HL-60/S4 treated with phorbol 12-myristate 13-acetate at 8.2 ng/mL for 4 days and 3 days (cell line): ENCODE measurements around the gene KRTAP10-3.

Experiments
- in situ Hi-C: fragments of 300-500 bp; cut with MboI; formaldehyde crosslinking; loops from 2 replicates; pipeline ENCODE4 v1.15.0; 2022; ENCODE audit warnings: low sequenced_read_pairs

KRTAP10-3 gene

DNA sequence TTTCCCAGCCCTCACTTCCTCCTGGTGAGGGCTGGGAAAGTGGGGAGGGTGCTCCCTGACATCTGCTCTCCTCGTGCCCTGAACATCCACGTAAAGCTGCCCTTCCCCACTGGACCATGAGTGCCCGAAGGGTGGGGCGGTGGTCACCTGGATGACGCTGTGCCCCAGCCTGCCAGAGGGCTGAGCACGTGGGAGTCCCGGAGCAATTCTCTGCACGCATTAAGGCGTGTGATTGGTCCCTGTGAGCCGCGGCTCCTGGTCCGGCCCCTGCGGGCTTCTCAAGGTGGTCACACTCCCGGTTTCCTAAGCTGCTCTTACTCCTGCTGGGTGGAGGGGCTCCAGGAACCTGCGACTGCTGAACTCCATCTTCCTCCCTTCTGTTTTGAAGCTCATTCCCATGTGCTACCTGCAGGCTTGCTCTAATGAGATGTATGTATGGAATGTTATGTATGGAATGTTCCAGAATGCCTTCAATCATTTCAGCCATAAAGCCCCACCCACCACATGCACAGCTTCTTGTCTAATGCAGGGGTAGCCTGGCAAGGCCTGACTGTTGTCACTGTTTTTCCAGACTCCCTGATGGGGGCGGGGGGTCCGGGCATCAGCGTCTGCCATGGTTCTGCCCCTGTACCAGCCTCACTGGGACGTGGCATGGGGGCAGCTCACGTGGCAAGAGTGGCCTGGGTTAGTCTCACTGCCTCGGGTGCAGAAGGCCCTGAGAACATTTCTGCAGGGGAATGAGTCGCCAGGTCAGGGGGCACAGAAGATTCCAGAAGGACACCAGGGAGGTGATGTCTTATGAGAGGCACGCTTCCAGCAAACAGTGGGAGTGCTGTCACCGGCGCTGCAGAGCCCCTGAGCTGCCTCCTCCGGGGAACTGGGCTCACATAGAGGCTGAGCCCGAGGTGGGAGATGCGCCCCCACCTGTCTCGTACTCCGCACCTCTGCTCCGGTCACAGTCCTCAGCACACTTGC is 38.0 kb downstream of the KRTAP10-3 start:
- in situ Hi-C loops = loop anchor here (25.0 kb wide), 1 partner anchor 267 kb away; no protein-coding TSS in a partner anchor

DNA sequence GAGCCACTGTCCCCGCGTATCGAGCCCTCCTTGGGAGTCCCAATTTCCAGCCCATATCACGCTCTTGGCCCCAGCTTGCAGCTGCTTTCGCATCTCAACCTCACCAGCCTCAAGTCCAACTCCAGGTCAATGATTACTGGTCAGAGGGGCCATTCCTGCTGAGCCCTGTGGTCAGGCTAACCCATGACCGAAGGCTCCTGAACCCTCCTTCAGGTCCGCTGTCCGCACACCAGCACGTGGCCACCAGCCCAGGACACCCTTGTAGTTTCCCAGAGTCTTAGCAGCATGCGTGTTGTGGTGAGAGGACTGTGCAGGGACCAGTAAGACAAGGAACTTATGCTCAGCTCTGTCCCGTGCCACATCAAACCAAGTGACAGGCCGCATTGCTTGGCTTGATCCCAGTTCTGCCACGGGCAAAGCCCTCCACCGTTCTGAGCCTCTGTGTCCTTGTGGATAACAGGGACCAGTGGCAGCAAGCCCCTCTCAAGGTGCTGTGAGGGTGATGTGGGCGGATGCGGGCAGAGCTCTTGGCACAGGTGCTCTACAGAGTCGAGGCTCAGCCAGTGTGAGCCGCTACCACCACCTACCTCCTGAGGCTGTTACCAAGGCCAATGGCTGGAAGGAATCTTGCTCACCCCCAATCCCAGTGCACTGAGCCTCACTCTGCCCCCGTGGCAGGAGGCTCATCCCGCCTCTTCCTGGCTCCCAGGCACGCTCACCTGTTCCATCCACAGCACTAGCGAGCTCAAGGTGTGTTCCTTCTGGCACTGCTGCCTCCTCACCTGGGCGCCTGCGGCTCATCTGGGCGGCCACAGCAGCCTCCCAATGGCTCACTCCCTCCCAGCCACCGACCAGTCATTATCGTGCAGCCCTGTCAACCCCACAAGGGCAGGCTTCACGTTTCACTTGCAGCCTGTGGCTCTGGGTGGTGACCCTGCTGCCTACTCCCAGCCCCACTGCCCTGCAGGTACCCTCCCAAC is 39.0 kb downstream of the KRTAP10-3 start:
- in situ Hi-C loops = loop anchor here (25.0 kb wide), 1 partner anchor 268 kb away; no protein-coding TSS in a partner anchor

DNA sequence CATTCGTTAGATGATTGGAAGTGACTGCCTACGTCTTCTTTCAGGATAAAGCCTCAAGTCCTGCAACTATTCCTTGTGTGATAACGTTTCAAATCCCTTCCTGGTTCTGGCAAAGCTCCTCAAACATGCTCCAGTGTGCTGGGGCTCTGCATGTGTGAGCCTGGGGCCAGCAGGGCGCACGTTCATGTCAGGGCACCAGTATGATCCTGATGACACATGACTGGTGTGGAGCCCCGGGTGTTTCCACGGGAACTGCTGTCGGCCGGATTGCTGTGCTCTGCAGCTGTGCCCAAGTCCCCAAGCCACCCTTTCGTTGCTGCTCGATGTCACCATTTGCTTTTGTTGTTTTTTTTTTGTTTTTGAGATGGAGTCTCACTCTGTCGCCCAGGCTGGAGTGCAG is 39.9 kb downstream of the KRTAP10-3 start:
- in situ Hi-C loops = loop anchor here (25.0 kb wide), 1 partner anchor 269 kb away; no protein-coding TSS in a partner anchor

DNA sequence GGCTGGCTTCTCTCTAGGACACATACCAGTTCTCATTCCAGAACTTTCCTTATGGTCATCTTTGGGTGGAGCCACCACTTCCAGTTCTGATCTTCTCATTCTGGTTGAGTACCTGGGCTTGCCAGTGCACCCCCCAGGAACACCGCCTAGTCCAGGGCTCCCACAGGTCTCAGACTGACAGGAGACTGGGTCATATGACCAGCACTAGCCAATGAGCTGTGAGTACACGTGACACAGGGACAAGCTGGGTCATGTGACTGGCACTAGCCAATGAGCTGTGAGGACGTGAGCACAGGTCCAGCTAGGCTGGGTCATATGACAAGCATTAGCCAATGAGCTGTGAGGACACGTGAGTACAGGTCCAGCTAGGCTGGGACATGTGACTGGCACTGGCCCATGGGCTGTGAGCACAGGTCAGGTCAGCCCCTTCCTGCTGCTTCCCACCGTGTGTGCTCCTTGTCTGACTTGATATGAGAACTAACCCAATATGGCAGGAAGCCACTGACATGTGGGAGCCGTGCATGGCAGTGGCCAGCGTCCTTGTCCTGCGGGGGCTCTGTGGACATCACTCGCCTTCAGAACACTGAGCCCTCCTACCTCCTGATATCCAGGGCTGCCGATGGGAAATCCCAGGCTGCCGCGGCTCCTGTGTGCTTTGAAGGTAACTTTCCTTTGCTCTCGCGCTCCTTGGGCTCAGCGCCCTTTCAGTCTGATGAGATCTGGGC is 41.3 kb downstream of the KRTAP10-3 start:
- in situ Hi-C loops = loop anchor here (25.0 kb wide), 1 partner anchor 270 kb away; no protein-coding TSS in a partner anchor

DNA sequence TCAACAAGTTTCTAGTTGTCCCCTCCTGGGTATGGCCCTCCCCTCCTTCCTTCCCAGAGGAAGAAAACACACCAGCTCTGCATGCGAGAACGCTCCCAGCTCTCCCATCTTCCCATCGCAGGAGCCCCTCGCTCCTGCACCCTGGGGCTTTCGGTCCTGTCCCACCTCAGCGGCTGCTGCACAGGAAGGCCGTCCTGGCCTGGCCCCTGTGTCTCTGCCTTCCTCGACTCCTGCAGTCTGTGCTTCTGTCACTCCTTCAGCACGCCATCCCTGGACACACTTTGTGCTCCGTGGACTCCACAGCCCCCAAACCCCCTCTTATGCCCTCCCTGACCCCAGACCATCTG is 41.8 kb downstream of the KRTAP10-3 start:
- in situ Hi-C loops = loop anchor here (25.0 kb wide), 1 partner anchor 270 kb away; no protein-coding TSS in a partner anchor

DNA sequence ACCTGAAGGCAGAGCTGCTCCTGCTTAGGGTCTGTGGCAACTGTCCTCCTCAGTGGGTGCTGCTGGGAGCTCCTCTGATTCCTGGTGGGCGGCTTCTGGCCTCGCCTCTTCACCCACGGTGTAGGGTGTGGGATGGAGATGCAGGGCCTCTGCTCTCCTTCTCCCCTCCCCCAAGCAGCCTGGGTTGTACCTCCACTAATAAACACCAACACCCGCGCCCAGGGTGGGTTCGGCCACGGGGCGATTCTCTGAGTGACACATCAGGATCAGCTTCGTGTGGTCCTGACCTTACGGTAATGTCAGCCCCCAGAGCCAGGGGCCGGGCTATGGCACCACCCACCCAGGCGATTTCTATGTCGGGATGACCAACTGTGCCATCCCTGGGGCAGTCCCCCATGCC is 42.3 kb downstream of the KRTAP10-3 start:
- in situ Hi-C loops = loop anchor here (25.0 kb wide), 1 partner anchor 271 kb away; no protein-coding TSS in a partner anchor

DNA sequence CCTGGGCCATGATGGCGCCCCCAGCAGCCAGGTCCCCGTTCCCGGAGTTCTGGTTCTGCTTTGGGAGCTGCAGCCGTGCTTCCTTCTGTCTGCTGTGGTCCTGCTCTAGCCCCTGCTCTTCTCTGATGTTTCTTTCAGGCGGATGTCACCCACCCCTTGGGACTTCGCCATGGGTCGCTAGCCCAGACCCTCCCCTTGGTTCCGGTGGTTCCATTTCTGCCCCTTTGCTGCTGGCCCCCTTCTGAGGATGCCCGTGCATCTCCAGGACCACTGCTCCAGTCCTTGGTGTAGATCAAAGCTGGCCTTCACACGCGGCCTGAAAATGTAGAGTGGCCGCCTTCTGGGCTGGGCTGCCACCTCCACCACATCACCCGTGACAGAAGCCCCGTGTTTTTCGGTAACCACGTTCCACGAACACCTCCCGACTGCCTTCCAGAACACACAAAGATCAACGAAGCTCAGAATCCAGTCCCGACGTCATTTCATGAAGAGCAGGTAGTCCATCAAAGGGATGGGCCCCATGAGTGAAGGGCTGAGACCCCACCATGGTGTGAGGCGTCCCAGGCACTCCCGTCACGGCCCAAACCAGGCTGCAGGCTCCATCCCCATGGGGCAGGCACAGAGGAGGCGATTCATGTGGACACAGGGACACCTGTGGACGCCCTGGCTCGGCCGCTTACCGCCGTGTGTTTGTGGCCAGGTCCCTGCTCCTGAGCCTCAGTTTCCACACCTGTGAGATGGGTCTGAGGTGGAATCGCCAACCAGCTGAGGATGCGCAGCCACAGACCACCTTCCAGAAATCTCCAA is 43.0 kb downstream of the KRTAP10-3 start:
- in situ Hi-C loops = loop anchor here (25.0 kb wide), 1 partner anchor 272 kb away; no protein-coding TSS in a partner anchor

DNA sequence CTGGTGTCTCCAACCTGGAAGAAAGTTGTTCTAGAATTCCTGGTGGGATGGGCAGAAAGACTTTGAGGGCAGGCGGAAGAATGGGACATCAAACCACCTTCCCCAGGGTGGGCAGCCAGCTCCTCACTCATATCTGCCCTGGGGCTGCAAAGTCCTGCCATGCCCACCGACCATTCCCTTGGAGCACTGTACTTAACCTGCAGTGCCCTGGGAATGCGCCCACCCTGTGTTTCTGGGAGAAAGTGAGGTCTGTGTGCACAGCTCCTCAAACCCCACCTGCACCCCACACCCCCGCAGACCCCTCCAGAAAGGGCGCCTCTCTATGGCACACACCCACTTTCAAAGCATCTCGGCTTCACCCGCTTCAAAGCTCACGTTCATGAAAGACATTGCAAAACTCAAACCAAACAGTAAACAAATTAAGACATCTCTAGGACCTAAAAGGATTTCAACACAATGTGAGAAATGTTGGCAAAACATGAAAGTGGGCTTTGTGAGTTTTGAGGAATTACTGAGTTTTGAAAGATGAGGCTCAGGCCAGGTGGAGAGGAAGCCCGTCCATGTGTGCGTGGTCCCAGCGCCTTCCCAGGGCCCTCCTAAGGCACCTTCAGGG is 43.7 kb downstream of the KRTAP10-3 start:
- in situ Hi-C loops = loop anchor here (25.0 kb wide), 1 partner anchor 272 kb away; no protein-coding TSS in a partner anchor

DNA sequence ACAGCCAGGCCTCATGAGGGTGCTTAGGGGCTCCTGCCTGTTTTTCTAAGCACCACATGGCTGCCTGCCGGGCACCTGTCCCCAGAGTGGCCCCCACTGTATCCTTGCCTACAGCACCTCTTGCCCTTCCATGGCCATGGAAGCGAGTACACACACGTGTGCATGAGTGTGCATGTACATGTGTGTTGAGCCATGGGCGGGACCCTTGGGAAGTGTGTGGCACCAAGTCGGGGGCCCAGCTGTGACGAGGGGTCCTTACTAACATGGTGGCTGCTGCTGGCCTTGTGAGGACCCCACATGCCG is 44.4 kb downstream of the KRTAP10-3 start:
- in situ Hi-C loops = loop anchor here (25.0 kb wide), 1 partner anchor 273 kb away; no protein-coding TSS in a partner anchor

DNA sequence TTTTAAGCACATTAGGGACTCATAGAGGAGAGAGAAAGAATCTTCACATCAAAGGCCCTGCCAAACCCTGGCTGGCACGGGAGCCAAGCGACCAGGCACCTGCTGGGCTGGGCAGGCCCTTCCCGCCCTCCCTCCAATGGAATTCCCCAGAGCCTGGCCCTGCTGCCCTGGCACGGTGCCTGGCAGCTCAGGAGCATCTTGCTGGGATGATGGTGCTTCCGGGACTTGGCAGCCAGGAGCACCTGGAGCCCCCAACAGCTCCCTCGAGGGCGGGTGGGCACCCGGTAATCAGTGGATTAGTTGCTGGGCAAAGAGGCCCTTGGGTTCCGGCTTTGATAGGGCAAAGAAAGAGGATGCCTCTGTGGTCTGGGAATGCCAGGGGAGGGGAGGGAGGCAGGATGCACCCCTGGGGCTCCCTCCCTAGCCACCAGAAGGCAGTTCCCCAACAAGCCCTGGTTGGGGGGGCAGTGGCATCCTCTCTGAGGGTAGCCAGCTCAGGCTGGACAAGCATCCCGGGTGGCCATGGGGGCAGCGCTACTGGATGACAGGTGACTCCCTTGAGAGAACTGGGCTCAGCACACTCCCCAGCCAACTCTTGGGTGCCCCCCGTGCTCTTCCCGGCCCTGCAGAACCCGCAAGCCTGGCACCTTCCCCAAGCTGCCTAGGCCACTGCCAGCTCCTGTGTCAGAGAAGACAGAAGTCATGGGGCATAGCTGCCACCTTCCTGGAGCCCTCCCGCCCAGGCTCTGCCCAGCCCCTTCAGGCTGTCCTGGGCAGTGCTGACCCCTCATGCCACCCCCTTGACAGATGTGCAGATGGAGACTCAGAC is 45.0 kb downstream of the KRTAP10-3 start:
- in situ Hi-C loops = loop anchor here (25.0 kb wide), 1 partner anchor 274 kb away; no protein-coding TSS in a partner anchor

DNA sequence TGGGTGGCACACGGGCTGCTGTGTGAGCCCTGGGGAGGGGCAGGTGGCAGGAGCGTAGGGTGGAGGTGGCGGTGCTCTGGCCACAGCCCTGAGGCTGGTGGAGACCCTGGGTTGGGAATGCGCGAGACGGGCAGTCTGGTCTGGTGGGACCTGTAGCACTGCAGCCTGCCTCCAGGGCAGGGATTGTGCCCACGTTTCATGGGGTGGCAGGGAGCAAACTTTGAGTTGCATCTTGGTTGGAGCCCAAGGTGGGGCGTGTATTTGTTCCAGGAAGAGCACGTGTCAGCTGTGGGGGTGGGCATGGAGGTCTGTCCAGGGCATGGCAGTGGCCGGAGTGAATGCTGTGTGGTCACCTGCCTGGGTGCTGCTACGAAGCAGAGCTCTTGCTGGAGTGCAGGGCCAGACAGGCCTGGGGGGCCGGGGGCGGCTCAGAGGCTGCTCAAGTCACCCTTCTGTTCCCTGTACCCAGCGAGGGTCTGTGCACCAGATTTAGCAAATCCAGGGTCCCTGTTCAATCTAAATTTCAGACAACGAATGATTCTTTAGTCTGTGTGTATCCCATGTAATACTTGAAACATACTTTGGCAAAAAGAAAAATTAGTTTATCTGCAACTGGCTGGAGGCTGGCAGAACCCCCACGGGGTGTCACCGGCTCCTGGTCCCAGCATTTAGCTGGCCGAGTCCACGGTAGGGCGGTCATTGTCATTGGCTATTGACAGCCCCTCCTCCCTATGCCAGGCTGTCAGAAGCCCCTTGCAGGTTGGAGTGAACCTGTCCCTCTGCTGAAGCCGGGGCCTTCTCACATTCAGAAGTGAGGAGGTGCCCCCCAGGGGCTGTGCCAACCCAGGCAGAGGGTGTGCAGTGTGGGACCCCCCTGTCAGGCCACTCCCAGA is 45.9 kb downstream of the KRTAP10-3 start:
- in situ Hi-C loops = loop anchor here (25.0 kb wide), 1 partner anchor 275 kb away; no protein-coding TSS in a partner anchor

DNA sequence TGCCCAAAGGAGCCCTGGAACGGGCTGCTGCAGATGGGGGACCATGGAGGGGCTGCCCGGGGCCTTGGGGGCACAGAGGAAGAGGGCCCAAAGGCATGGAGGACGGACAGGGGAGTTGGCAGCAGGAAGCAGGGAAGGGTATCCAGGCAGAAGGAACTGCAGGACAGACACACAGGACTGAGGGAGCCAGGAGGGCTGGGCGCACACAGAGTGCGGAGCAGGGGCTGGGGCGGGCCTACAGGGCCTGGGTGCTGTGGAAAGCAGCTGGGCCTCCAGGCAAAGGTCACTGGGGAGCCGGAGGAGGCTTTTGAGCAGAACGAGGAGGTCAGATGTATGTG is 46.7 kb downstream of the KRTAP10-3 start:
- in situ Hi-C loops = loop anchor here (25.0 kb wide), 1 partner anchor 275 kb away; no protein-coding TSS in a partner anchor

DNA sequence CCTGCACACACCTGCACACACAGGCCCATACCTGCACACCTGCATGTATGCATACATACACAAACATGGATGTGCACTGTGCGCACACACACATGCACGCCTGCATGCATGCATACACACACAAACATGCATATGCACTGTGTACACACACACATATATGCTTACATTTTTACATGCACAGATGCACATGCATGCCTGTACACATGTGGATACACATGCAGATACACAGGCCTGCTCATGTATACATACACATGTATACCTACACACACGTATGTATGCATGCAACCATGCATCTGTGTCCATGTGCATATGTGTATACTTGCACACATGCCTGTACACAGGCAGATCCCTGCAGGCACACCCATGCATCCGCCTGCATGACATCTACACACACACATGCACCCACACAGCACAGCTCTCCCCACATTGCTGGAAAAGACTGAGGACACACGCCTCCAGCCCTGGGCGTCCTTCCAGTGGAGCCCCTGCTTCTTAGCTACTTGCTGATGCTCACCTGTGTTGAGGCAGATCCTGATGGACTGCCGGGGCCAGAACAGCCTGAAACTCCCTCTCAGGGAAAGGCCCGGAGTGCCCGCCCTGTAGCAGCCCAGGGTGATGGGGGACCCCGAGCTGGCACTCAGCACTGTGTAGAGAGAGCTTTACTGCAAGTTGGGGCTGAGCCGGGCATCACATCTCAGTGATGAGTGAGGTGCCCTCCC is 47.2 kb downstream of the KRTAP10-3 start:
- in situ Hi-C loops = loop anchor here (25.0 kb wide), 1 partner anchor 276 kb away; no protein-coding TSS in a partner anchor

DNA sequence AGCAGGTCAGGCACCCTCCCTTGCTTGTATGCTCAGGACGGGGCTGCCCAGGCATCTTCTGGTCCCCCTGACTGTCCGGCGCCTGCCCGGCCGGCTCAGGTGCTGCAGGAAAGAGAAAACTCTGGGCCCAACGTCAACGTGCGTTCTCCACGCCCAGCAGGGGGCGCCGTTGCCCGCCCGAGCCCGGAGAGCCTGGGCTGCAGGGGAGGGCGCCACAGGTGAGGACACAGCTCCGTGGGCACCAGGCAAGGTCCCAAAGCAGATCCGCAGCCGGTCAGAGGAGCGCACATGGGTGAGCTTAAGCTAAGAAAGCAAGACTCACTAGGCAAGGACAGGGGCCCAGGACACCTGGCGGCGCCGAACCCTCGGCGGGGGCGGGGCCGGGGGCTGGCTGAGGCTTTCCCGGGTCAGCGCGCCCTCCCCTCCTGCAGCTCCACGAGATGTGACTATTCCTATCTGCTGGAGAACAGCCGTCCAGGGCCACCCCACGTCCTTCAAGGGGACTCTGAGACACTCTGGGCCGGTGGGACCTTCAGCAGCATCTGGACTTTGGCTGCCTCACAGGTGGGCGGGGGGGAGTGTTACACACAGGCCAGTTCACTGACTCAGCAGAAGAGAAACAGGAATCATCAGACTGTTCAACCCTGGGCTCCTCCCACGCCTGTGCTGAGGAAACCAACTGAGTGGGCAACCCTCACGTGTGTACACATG is 47.9 kb downstream of the KRTAP10-3 start:
- in situ Hi-C loops = loop anchor here (25.0 kb wide), 1 partner anchor 277 kb away; no protein-coding TSS in a partner anchor

DNA sequence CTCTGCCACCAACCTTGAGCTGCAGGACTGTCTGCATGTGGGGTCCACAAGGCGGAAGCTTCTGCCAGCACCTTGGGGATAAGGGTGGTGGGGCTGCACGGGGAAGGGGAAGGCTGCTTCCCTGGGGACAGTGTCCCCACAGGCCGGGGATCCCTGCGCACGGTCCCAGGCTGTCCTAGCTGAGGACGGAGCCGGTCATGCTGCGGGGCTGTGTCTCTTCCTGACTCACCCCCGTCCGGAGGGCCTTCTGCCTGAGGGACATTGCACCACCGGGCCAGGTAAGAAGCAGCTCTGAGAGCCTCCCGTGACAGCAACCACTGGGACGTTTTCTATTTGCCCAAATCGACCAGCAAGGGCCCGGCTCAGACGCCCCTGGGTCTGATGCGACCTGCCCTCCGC is 48.5 kb downstream of the KRTAP10-3 start:
- in situ Hi-C loops = loop anchor here (25.0 kb wide), 1 partner anchor 277 kb away; no protein-coding TSS in a partner anchor

DNA sequence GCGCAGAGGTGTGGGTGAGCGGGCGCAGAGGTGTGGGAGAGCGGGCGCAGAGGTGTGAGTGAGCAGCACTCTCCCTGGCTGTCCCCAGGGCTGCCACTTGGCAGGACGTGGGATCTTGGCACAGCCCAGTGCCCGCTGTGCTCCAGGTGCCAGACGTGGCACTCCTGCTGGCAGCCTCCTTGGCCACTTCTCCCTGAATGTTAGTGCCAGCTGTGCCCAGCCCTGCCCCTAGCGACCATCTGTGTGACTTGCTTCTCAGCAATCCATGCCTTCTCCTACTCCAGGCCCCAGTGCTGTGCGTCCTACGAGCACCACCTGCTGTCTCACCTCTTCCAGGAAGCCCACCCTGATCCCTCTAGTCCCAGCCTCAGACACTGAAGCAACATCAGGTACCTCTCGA is 49.1 kb downstream of the KRTAP10-3 start:
- in situ Hi-C loops = loop anchor here (25.0 kb wide), 1 partner anchor 278 kb away; no protein-coding TSS in a partner anchor
